Endothelial cell of umbilical vein (primary cell): ENCODE measurements around the gene CLSTN2. TPM values are rescaled to one million over a fixed set of nuclear protein-coding genes. Genes with fewer than 3 reads are reported as not detected.

ENCODE experiments used
- BruUV-seq: library from RNA; stranded (reverse); fragments of 400-500 nt; replicated peaks from 2 replicates; lab custom pipeline; 2021; lab: Mats Ljungman, UMichigan
- CTCF ChIA-PET: fragments of 300-600, 350-600 bp; sonication (Branson Sonifier 250); formaldehyde crosslinking; loops from one replicate; lab custom pipeline; 2021; ENCODE audit warnings: antibody characterized with exemption, inconsistent platforms; lab: Charles Lee
- POLR2A ChIA-PET: fragments of 300-600, 350-600 bp; sonication (Branson Sonifier 250); formaldehyde crosslinking; loops from one replicate; lab custom pipeline; 2021; ENCODE audit warnings: antibody characterized with exemption, inconsistent platforms; lab: Charles Lee
- DNase-seq: peaks from one replicate; pipeline ENCODE4 v3.0.0-alpha.2; 2011; ENCODE audit warnings: low read depth, low spot score
- FAIRE-seq: peaks from 2 replicates; lab custom pipeline; 2011; peaks lifted over from hg19 to GRCh38; lab: Jason Lieb, UNC
- H2AFZ ChIP-seq: 2 replicates; pipeline ENCODE4 v1.6.0; 2012; ENCODE audit warnings: low read depth, low read length, control low read depth, inconsistent platforms
- H3K27ac ChIP-seq: 2 replicates; pipeline ENCODE4 v1.5.1; 2011; ENCODE audit warnings: low read depth, mild to moderate bottlenecking, control low read depth, low read length, moderate library complexity; ENCODE audit not compliant: insufficient read depth
- H3K27me3 ChIP-seq, 2 experiments: 2 replicates each; pipeline versions ENCODE4 v1.6.0 to v1.6.1; 2011; ENCODE audit warnings: low read length in 2 of 2, mixed read lengths in 1 of 2; ENCODE audit not compliant: control insufficient read depth in 2 of 2, insufficient read depth in 2 of 2
- H3K36me3 ChIP-seq, 2 experiments: 2 replicates in 1 of 2; 3 replicates in 1 of 2; pipeline ENCODE4 v1.5.1; 2011; ENCODE audit warnings: low read length in 2 of 2, mild to moderate bottlenecking in 1 of 2, moderate library complexity in 1 of 2; ENCODE audit not compliant: control insufficient read depth in 2 of 2, insufficient read depth in 2 of 2; ENCODE audit errors: extremely low read depth in 1 of 2
- H3K4me1 ChIP-seq: 3 replicates; pipeline ENCODE4 v1.5.1; 2011; ENCODE audit warnings: mild to moderate bottlenecking, low read length; ENCODE audit not compliant: control insufficient read depth, insufficient read depth; ENCODE audit errors: extremely low read depth
- H3K4me2 ChIP-seq: 2 replicates; pipeline ENCODE4 v1.6.1; 2011; ENCODE audit warnings: low read length, control low read depth, mixed read lengths; ENCODE audit not compliant: insufficient read depth
- H3K4me3 ChIP-seq, 3 experiments: fragments of 200-600 bp in 1 of 3; sonication (generic), shearing (Covaris generic) in 1 of 3; replicated peaks in 1 of 3; 2 replicates each; pipeline ENCODE4 v1.5.1; 2011 to 2016; ENCODE audit warnings: control low read depth in 3 of 3, low read length in 3 of 3, mild to moderate bottlenecking in 2 of 3, inconsistent platforms in 1 of 3, low read depth in 1 of 3, moderate library complexity in 1 of 3; ENCODE audit not compliant: insufficient read depth in 1 of 3
- H3K79me2 ChIP-seq: 2 replicates; pipeline ENCODE4 v1.6.0; 2012; ENCODE audit warnings: low read length, inconsistent platforms; ENCODE audit not compliant: control insufficient read depth, insufficient read depth
- H3K9ac ChIP-seq: replicated peaks from 2 replicates; pipeline ENCODE3; 2011; ENCODE audit warnings: low read length, control low read depth; ENCODE audit not compliant: insufficient read depth; ENCODE audit errors: extremely low read depth
- H3K9me1 ChIP-seq: replicated peaks from 3 replicates; pipeline ENCODE4 v1.6.0; 2011; ENCODE audit warnings: mild to moderate bottlenecking, low read length; ENCODE audit not compliant: control insufficient read depth, insufficient read depth; ENCODE audit errors: extremely low read depth
- H3K9me3 ChIP-seq: replicated peaks from 2 replicates; pipeline ENCODE4 v1.5.1; 2012; ENCODE audit warnings: low read length, inconsistent platforms; ENCODE audit not compliant: control insufficient read depth, insufficient read depth
- H4K20me1 ChIP-seq: replicated peaks from 2 replicates; pipeline ENCODE3; 2011; ENCODE audit warnings: mild to moderate bottlenecking, low read length; ENCODE audit not compliant: control insufficient read depth, insufficient read depth; ENCODE audit errors: extremely low read depth
- CTCF ChIP-seq, 2 donors: IDR thresholded peaks; 1 replicate in 1 of 2; 2 replicates in 1 of 2; pipeline ENCODE4 v1.5.1; 2011; ENCODE audit warnings: low read length in 2 of 2, mild to moderate bottlenecking in 2 of 2, moderate library complexity in 2 of 2, control low read depth in 1 of 2, inconsistent platforms in 1 of 2, low read depth in 1 of 2; ENCODE audit not compliant: insufficient read depth in 1 of 2; ENCODE audit errors: extremely low read depth in 1 of 2
- EZH2 ChIP-seq: IDR thresholded peaks from 2 replicates; pipeline ENCODE4 v1.6.1; 2012; ENCODE audit warnings: borderline replicate concordance, low read depth, mild to moderate bottlenecking, moderate library complexity, low read length, inconsistent platforms; ENCODE audit not compliant: severe bottlenecking
- FOS ChIP-seq: IDR thresholded peaks from 2 replicates; pipeline ENCODE4 v1.6.1; 2011; ENCODE audit warnings: mild to moderate bottlenecking, low read length, moderate library complexity, borderline replicate concordance; ENCODE audit not compliant: insufficient read depth
- GATA2 ChIP-seq: IDR thresholded peaks from 2 replicates; pipeline ENCODE4 v1.7.0; 2011; ENCODE audit warnings: low read depth, mild to moderate bottlenecking, moderate library complexity, mixed read lengths, low read length; ENCODE audit not compliant: insufficient read length, insufficient read depth
- JUN ChIP-seq: IDR thresholded peaks from 2 replicates; pipeline ENCODE4 v1.6.1; 2011; ENCODE audit warnings: borderline replicate concordance, low read depth; ENCODE audit not compliant: insufficient read length, insufficient read depth
- MAX ChIP-seq: IDR thresholded peaks from 2 replicates; pipeline ENCODE4 v1.6.1; 2011; ENCODE audit not compliant: insufficient read depth, insufficient read length
- MYC ChIP-seq: IDR thresholded peaks from one replicate; pipeline ENCODE4 v1.6.1; 2011; ENCODE audit warnings: mild to moderate bottlenecking, low read depth, low read length
- POLR2A ChIP-seq: IDR thresholded peaks from 2 replicates; pipeline ENCODE4 v1.6.1; 2012; ENCODE audit warnings: low read depth, mild to moderate bottlenecking, control low read depth, low read length
- POLR2AphosphoS5 ChIP-seq: IDR thresholded peaks from 2 replicates; pipeline ENCODE4 v1.6.1; 2012; ENCODE audit warnings: low read depth, mild to moderate bottlenecking, control low read depth, low read length, moderate library complexity; ENCODE audit not compliant: insufficient read depth
- dilution Hi-C: fragments of 300-500 bp; cut with MboI; formaldehyde crosslinking; loops from one replicate; pipeline ENCODE4 v1.15.0; 2019; ENCODE audit warnings: low sequenced_read_pairs; ENCODE audit not compliant: extremely low pct_ligation_motif_present
- intact Hi-C: fragments of 100-400 bp; cut with micrococcal nuclease; formaldehyde crosslinking; loops from one replicate; pipeline ENCODE4 v1.10.0; 2022
- polyA plus RNA-seq, 4 experiments: library from polyadenylated mRNA; depleted of rRNA in 3 of 4; stranded (reverse) in 3 of 4; unstranded in 1 of 4; fragments of >200 nt; gene quantifications; 2 replicates each; pipeline versions ENCODE4 v1.2.1 to v1.2.3, GENCODE V29; 2011 to 2012; ENCODE audit warnings: missing spikeins in 1 of 4
- total RNA-seq: library from RNA; stranded (reverse); gene quantifications from 2 replicates; pipeline ENCODE4 v1.2.3, GENCODE V29; 2021

Gene CLSTN2
- total and polyA plus RNA-seq, 2 donors (not counting 3 experiments of a cell fraction or from before 2014, with no cell fraction given), result 0.26 to 0.38 TPM

DNA sequence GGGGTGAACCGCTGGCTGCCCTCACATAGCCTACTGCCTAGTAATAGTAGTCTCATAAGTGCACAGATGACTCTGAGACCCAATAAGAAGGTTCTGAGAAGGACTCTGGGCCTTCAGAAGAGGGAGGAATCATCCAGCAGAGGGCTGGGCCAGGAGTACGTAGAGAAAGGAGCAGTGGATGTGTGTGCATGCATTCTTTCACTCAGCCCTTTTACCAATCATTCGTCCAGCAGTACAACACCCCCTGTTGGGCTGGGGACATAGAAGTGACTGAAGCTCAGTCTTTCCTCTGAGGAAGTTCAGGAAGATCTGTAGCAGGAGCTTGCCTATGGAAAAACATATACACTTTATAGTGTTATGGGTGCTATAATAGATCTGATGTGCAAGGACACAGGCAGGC, 333.1 kb downstream of the CLSTN2 start:
- ChIA-PET POLR2A (no interaction called here), CTCF (no interaction called here)
- H3K79me2 ChIP-seq, result no peaks in the 10 kb centered on the region
- no peak for TF ChIP-seq JUN
- TF ChIP-seq MYC, result no peak
- TF ChIP-seq MAX, result no peak
- TF ChIP-seq GATA2, result no peak
- TF ChIP-seq CTCF (IDR thresholded peaks at IDR 0.05; ENCODE audit: extremely low read depth in 1 of 2, insufficient read depth in 1 of 2, low read depth in 1 of 2, low read length in 2 of 2), result no peak
- TF ChIP-seq FOS, result no peak
- TF ChIP-seq EZH2, result no peak
- no peak for TF ChIP-seq POLR2A
- no peak for TF ChIP-seq POLR2AphosphoS5
- H3K9me3 ChIP-seq, result no peaks in the 10 kb centered on the region
- no peaks in the 10 kb centered on the region for H3K9me1 ChIP-seq
- DNase-seq (no peak), FAIRE-seq (no peak)
- no peak overlapping the region for H3K4me2 ChIP-seq
- no peak overlapping the region for H3K9ac ChIP-seq
- intact Hi-C loops (no loop called here), dilution Hi-C loops (no loop called here)
- no peaks in the 10 kb centered on the region for H3K36me3 ChIP-seq
- H3K4me3 ChIP-seq, result no peak overlapping the region
- H3K27me3 ChIP-seq, result no peaks in the 10 kb centered on the region
- no TSS peak for BruUV-seq
- no peaks in the 10 kb centered on the region for H3K4me1 ChIP-seq
- no peak overlapping the region for H2AFZ ChIP-seq
- no peak overlapping the region for H3K27ac ChIP-seq
- no peaks in the 10 kb centered on the region for H4K20me1 ChIP-seq
